Prostate gland (tissue), 2 donors: Measurements from ENCODE around the gene ENGASE.

ENCODE experiments used
- POLR2A ChIP-seq: fragments of 450-650 bp; IDR thresholded peaks from one replicate; pipeline ENCODE4 v1.6.1; 2016; ENCODE audit warnings: antibody characterized with exemption, mild to moderate bottlenecking
- POLR2AphosphoS5 ChIP-seq: sonication (generic); formaldehyde crosslinking; IDR thresholded peaks from one replicate; pipeline ENCODE4 v1.6.1; 2017; ENCODE audit warnings: antibody characterized with exemption
- TF ChIP-seq, protein P1 (sequence below), 4 experiments: fragments of 200-600 bp in 2 of 4; fragments of 450-650 bp in 2 of 4; sonication (generic) in 2 of 4; IDR thresholded peaks; 1 replicate in 3 of 4; 2 replicates in 1 of 4; pipeline ENCODE4 v1.5.1; 2016 to 2019; ENCODE audit warnings: antibody characterized with exemption in 4 of 4, mild to moderate bottlenecking in 2 of 4, moderate library complexity in 2 of 4

- TF ChIP-seq, protein P1, sequence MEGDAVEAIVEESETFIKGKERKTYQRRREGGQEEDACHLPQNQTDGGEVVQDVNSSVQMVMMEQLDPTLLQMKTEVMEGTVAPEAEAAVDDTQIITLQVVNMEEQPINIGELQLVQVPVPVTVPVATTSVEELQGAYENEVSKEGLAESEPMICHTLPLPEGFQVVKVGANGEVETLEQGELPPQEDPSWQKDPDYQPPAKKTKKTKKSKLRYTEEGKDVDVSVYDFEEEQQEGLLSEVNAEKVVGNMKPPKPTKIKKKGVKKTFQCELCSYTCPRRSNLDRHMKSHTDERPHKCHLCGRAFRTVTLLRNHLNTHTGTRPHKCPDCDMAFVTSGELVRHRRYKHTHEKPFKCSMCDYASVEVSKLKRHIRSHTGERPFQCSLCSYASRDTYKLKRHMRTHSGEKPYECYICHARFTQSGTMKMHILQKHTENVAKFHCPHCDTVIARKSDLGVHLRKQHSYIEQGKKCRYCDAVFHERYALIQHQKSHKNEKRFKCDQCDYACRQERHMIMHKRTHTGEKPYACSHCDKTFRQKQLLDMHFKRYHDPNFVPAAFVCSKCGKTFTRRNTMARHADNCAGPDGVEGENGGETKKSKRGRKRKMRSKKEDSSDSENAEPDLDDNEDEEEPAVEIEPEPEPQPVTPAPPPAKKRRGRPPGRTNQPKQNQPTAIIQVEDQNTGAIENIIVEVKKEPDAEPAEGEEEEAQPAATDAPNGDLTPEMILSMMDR (IDR thresholded peaks at IDR 0.05) = no peak
- TF ChIP-seq POLR2A (no peak), POLR2AphosphoS5 (no peak)
Observed at GRCh38 chr17:79053251-79053925, 21.2 kb upstream of the ENGASE start.
